DND-41 (cell line): ENCODE data around the gene AHR.
A peak's percentile ranks its signal among the peaks of the same experiment; 100 is the strongest.

ENCODE experiments used
- ATAC-seq: fragments of 200-7000 bp; cut with Tn5 transposase; 3 replicates; pipeline ENCODE4 v1.9.1; 2021; ENCODE audit warnings: low read depth; ENCODE audit not compliant: insufficient read depth
- DNase-seq: peaks from one replicate; pipeline ENCODE4 v3.0.0-alpha.2; 2020
- H2AFZ ChIP-seq: 2 replicates; pipeline ENCODE4 v1.6.0; 2012; ENCODE audit warnings: low read depth, low read length
- H3K27ac ChIP-seq: 2 replicates; pipeline ENCODE4 v1.5.1; 2012; ENCODE audit warnings: low read length, inconsistent platforms
- H3K27me3 ChIP-seq: fragments of 200-600 bp; sonication (generic); 2 replicates; pipeline ENCODE4 v1.6.0; 2012; ENCODE audit warnings: low read length, mild to moderate bottlenecking, inconsistent platforms; ENCODE audit not compliant: insufficient read depth, poor library complexity
- H3K36me3 ChIP-seq: 2 replicates; pipeline ENCODE4 v1.5.1; 2012; ENCODE audit warnings: low read length, inconsistent platforms; ENCODE audit not compliant: insufficient read depth
- H3K4me1 ChIP-seq: 2 replicates; pipeline ENCODE4 v1.5.1; 2012; ENCODE audit warnings: mild to moderate bottlenecking, low read length; ENCODE audit not compliant: insufficient read depth
- H3K4me2 ChIP-seq: 2 replicates; pipeline ENCODE4 v1.6.0; 2012; ENCODE audit warnings: mild to moderate bottlenecking, moderate library complexity, low read length, inconsistent platforms; ENCODE audit not compliant: insufficient read depth
- H3K4me3 ChIP-seq, 2 experiments: fragments of 200-600 bp in 1 of 2; shearing (Covaris generic) in 1 of 2; 2 replicates each; pipeline ENCODE4 v1.5.1; 2012 to 2016; ENCODE audit warnings: inconsistent platforms in 2 of 2, low read length in 2 of 2, mild to moderate bottlenecking in 2 of 2, low read depth in 1 of 2, moderate library complexity in 1 of 2
- H3K79me2 ChIP-seq: 2 replicates; pipeline ENCODE4 v1.6.0; 2012; ENCODE audit warnings: low read length, inconsistent platforms; ENCODE audit not compliant: insufficient read depth
- H3K9ac ChIP-seq: 2 replicates; pipeline ENCODE4 v1.6.0; 2012; ENCODE audit warnings: low read depth, mild to moderate bottlenecking, inconsistent platforms, low read length, moderate library complexity
- H3K9me3 ChIP-seq: 2 replicates; pipeline ENCODE4 v1.5.1; 2012; ENCODE audit warnings: low read length, moderate library complexity, mild to moderate bottlenecking, inconsistent platforms; ENCODE audit not compliant: insufficient read depth, severe bottlenecking
- H4K20me1 ChIP-seq: 2 replicates; pipeline ENCODE4 v1.6.0; 2012; ENCODE audit warnings: low read length; ENCODE audit not compliant: insufficient read depth
- CTCF ChIP-seq: IDR thresholded peaks from 2 replicates; pipeline ENCODE4 v1.5.1; 2012; ENCODE audit warnings: borderline replicate concordance, low read length, moderate library complexity, mild to moderate bottlenecking; ENCODE audit not compliant: poor library complexity, severe bottlenecking; ENCODE audit errors: extremely low read depth
- EZH2 ChIP-seq: IDR thresholded peaks from 3 replicates; pipeline ENCODE4 v1.6.1; 2012; ENCODE audit warnings: borderline replicate concordance, low read depth, mild to moderate bottlenecking, moderate library complexity, low read length, inconsistent platforms; ENCODE audit not compliant: severe bottlenecking

Gene AHR

GRCh38 chr7:17274551-17275245, 23.8 kb upstream of the AHR start:
- no peaks in the 10 kb centered on the region for H3K36me3 ChIP-seq
- peaks cover 21% of the 10 kb centered on the region for H3K9me3 ChIP-seq
- peak overlapping the region; percentile 29 for H3K9ac ChIP-seq
- H4K20me1 ChIP-seq, result no peaks in the 10 kb centered on the region
- H3K27me3 ChIP-seq, result no peaks in the 10 kb centered on the region
- peak overlapping the region; percentile 59 for H3K4me2 ChIP-seq
- peak overlapping the region; percentile 36 for H2AFZ ChIP-seq
- peak overlapping the region; percentile 75 for H3K27ac ChIP-seq
- no peaks in the 10 kb centered on the region for H3K79me2 ChIP-seq
- peak overlapping the region in 1 of 2 experiments; percentile 40; a peak in 1 of 4 replicates for H3K4me3 ChIP-seq
- ATAC-seq, result peak; percentile 98
- no peak for TF ChIP-seq CTCF
- TF ChIP-seq EZH2, result no peak
- peaks cover 41% of the 10 kb centered on the region for H3K4me1 ChIP-seq
- DNase-seq, result peak; percentile 71

- H3K79me2 ChIP-seq, result no peaks in the 10 kb centered on the region
- no peaks in the 10 kb centered on the region for H3K27me3 ChIP-seq
- H2AFZ ChIP-seq, result no peak overlapping the region
- no peak for ATAC-seq
- H3K9ac ChIP-seq, result no peak overlapping the region
- H3K4me1 ChIP-seq, result peaks cover 41% of the 10 kb centered on the region
- H3K9me3 ChIP-seq, result peaks cover 8% of the 10 kb centered on the region
- peak overlapping the region; percentile 59; the same call in 1 of the 2 replicates for H3K4me2 ChIP-seq
- TF ChIP-seq EZH2, result no peak
- TF ChIP-seq CTCF, result no peak
- H4K20me1 ChIP-seq, result no peaks in the 10 kb centered on the region
- H3K4me3 ChIP-seq, result no peak overlapping the region
- no peak for DNase-seq
- peak overlapping the region; percentile 35; the same call in 1 of the 2 replicates for H3K27ac ChIP-seq
- no peaks in the 10 kb centered on the region for H3K36me3 ChIP-seq
Measured at GRCh38 chr7:17275749-17276671, 22.4 kb upstream of the AHR start.

- Histone ChIP-seq H3K9ac (no peak overlapping the region), H3K79me2 (no peaks in the 10 kb centered on the region), H3K27me3 (no peaks in the 10 kb centered on the region), H4K20me1 (no peaks in the 10 kb centered on the region), H3K4me2 (no peak overlapping the region), H3K36me3 (no peaks in the 10 kb centered on the region), H3K27ac (no peak overlapping the region), H3K4me3 (no peak overlapping the region), H2AFZ (no peak overlapping the region), H3K9me3 (no peaks in the 10 kb centered on the region), H3K4me1 (peaks cover 23% of the 10 kb centered on the region)
- DNase-seq, result no peak
- ATAC-seq, result no peak
- TF ChIP-seq EZH2, result no peak
- TF ChIP-seq CTCF, result no peak
Measured at GRCh38 chr7:17279061-17279460, 19.4 kb upstream of the AHR start.
